ENCODE data around the gene PIM2.
A peak's percentile ranks its signal among the peaks of the same experiment; 100 is the strongest.

Gene PIM2

DNA sequence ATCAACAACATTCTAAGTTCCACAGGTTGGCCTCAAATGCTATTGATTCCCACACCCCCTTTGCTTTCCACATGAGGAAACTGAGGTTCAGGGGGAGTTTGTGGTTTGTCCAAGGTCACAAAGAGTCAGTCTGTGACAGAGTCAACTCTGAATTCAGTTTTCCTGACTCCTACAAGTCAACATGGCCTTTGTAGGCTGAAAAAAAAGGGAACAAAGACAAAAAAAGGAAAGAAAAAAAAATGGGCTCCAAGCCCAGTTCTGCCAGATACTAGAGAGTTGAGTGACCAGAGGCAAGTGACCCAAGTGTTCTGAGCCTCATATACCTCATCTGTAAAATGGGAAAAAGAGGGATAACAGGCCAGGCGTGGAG, 16.5 kb upstream of the PIM2 start:
- DNase-seq = no peak

DNA sequence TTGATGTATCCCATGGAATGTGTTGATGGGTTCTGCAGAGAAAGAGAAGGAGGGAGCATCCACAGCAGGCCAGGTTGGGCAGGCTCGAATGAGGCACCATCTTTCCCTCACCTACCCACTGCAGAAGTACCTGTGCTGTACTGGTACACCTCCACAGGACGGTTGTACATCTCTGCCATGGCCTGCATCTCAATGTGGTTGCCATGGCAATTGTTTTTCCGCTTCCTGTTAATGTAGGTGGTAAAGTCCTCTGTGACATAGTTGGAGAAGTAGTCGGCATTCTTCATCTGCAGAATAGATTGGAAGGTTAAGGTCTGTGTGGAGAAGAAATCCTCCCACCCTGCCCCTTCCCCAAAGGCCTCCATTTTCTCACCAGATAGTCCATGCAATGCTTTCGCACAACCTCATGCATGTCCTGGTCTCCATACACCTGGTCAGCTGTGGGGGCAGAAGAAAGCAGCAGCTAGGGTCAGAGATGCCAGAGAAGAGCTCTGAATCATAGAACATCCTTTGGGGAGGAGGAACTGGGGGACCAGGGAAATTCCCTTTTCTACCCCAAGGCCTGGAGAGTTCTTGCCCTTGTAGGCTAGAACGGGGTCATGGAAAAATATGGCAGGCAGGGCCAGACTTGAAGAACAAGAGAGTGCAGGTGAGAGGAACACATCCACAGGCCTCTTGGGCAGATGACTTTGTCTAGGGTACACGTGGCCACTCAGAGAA, 15.9 kb upstream of the PIM2 start:
- DNase-seq = no peak

DNA sequence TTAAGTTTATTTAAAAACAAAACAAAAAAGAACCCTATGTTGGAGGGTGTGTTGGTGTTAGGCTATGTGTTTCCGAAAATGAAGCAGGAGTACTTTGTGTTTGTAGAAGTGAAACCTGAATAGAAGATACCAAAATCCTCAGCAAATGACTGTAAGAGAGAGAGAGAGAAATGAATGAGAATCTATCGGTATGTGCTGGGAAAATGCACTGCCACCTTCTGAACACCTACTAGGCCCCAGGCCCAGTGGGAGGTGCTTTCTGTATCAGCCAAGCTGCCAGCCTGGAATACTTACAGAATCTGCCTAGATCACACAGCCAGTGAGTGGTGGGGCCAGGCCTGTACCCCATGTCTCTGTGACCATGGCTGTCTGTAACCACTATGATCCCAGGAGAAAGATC, 14.9 kb upstream of the PIM2 start:
- no peak for DNase-seq

DNA sequence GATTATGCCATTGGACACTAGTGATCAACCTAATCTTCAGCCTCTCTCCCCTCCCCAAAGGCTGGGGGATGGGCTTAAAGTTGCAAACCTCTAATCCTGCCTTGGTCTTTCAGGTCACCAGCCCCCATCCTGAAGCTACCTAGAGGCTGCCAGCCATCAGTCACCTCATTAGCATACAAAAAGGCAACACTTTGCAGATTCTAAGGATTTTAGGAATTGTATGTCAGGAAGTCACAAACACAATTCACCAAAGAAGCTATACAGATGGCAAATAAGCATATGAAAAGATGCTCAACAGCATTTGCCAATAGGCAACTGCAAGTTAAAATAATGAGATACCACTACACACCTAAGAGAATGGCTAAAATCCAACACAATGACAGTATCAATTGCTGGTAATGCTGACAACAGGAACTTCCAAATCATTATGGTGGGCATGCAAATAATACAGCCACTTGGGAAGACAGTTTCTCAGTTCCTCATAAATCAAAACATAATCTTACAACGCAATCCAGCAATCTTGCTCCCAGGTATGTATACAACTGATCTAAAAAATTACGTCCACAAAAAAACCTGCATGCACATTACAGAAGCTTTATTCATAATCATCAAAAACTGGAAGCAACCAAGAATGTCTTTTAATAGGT, 9.0 kb upstream of the PIM2 start:
- DNase-seq = no peak

DNA sequence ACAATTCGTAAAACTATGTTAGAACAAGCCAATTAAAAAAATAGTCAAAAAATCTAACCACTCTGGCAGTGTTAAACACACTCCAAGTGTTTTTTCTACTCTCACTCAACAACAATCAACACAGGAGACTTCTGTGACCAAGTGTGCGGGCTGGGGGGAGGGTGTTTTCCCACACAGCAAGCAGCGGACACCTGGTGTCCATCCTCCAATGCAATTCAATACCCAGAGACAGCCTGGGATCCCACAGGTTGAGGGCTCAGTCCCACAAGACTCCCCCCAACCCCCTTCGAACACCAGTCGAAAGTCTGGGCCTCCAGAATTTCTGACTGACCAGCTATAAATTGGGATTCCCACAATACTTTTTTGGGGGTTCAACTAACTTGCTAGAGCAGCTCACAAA, 8.3 kb upstream of the PIM2 start:
- DNase-seq = no peak

DNA sequence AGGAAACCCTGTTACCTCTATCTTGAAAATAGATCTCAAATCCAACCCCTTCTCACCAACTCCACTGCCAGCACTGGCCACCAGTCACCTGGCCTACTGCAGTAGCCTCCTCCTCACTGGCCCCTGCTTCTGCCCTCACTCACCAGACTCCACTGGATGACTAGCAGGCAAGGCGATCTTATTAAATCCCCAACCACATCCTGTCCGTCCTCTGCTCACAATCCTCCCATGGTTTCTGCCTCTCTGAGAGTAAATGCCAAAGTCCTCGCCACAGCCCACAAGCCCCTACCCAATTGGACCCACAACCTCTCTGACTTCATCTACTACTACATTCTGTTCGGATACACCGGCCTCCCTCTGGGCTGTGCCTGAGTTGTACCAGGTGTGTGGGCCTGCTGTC, 5.4 kb upstream of the PIM2 start:
- no peak for DNase-seq

DNA sequence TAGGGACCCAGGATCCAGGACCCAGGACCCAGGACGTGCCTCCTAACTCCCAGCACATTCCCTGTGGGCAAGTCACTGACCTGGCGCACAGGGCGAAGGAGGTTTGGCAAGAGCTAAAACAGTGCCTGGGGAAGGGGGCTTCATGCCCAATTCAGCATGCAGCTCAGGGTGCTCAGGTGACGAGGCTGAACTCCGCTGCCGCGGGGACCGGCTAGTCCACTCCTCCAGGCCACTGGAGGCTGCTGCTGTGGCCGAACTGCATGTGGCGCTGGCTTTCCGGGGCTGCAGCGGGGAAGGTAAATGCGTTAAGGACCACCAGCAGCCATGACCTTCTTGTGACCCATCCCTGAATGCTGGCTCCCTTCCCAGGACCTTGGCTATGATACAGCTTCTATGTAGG, 4.9 kb upstream of the PIM2 start:
- no peak for DNase-seq

DNA sequence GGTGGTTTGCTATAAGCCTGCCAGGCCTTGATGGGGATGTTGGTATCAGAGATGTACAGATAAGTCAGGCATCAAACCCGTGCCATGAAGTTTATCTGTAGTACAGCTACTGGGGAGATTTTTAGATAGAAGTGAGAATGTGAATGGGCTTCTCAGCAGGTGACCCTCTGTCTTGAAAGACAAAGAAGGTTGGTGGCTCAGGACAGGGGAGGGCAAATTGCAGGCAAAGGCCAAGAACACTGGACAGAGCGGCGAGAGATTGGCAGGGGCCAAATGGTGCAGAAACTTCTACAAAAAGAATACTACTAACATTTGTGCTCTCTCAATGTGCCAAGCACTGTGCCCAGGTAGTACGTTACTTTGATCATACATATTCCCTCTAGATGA, 1.9 kb upstream of the PIM2 start:
- DNase-seq = no peak

DNA sequence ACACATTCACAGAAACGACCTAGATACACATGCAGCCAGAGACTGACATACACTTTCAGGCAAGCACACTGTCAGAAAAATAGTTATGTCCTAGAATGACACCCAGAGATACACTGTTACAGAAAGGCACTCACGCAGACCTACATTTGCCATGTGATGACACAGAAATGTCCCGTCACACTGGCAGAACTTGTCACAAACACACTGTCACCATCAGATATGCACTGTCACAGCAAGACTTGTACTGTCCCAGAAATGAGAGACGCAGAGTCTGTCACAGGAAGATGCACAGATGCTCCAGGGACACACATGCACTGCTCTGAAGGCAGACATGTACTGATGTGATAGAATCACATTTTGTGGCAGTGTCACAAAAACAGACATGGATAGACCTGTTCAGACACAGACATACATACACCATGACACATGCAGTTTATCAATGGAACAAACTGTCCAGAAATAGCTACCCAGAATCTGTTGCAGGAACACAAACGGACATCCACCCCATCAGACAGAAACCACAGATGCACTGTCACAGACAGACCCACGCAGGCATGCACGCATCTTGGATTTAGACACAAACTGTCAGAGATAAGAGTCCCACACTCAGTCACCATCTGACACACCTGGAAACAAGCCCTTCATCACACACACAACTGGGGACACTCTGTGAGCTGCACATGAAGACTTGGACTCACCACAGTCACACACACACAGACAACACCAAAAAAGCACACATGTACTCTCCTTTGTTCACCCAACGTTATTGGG, 1.3 kb upstream of the PIM2 start:
- DNase-seq = no peak

DNA sequence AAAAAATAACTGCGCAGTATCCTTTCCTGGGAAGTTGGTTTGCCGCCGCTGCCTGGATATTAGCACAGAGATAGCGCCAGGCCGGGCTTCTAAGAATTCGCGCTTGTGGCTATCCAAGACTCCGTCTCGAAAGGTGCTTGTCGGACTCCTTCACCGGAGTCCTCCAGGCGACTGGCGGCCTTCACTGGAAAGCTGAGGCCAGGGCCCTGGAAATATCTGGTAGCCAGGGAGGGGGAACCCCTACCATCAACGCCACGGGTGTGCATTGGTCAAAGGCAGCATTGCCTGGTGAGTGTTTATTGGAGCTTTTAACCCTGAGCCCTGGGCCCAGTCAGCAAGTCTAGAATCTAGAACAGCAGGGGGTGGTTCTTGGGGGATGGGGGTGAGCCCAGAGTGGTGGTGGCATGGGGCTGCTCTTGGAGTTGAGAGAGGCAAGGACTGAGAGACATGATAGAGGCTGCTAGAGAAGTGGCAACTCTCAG, 577 bp upstream of the PIM2 start:
- DNase-seq = no peak

DNA sequence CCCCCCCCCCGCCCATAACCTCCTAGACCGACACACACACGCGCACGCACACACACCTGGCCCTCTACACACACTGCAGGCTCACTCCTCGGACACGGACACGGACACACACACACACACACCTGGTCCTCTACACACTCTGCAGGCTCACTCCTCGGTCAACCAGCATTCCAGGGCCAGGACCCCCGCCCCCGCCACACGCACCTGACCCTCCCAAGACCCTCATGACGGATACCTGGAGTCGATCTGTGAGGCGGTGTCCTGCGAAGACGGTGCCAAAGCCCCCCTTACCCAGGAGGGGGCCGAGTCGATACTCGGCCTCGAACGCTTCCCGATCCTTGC, 552 bp downstream of the PIM2 start:
- DNase-seq = no peak

DNA sequence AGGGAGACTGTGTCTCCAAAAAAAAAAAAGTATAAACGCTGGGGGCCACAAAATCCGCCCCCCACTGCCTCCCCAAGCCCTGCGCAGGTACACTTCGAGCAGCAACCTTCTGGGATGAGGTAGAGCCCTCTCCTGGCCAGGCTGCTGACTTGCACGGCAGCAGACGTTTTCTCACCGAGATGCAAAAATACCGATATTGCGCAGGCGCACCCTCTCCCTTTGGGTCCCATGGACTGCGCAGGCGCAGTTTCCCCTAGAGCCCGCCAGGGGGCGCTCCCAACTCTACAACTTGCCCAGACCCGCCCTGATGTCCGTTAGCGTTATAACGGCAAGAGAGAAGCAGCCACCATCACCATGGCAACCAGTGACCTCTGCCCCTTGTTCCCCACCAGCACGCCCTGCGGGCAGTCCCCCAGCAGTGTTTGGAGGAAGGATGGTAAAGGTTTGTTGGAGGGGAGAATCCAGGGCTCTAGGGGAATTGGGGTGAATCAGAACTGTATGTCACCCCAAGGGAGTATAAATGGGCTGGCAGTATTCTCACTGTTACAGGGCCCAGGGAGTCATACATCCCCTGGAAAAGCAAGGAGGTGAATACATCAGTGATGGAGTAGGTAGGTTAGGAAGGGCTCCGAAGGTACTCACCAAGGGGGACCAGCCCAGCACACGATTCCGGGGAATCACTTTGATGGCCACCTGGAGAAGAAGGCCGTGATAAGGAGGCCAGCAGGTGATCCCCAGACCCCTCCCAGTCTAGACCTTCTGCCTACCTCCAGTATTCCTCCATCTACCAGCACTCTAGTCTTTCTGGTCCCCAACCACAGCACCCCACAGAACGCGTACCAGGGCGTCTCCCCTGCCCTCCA, 1.5 kb downstream of the PIM2 start:
- DNase-seq = peak; percentile 61

DNA sequence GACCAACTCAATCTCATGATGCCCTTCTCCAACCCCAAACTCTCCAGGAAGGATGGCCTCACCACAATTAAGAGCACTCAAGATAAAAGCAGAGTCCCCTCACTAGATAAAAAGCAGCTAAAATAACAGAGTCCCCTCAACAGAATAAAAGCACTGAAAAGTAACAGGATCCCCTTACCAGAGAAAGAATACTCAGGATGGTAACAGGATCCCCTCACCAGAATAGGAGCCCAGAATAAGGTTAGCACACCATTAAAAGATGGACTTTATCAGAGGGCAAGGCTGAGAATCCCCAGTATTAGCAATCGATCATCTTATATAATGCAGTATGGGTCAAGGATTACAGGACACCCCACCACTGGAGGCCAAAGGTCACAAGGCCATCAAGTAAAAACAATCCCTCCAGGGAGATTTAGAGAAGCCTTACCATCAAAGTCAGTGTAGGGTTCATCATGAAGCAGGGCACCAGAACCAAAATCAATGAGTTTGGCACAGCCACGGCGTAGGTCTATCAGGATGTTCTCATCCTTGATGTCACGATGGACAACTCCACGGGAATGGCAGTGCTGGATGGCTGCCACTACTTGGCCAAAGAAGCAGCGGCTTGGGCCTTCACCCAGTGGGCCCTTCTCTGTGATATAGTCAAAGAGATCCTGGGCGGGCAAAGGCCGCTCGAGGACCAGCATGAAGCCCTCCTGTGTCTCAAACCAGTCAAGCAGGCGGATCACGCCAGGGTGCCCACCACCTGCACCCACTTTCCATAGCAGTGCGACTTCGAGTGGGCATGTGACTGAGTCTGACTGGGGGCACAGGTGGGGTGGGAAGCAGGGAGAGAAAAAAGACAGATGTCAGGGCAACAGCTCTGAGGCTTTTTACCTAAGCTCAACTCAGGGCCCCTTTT, 4.0 kb downstream of the PIM2 start:
- no peak for DNase-seq

DNA sequence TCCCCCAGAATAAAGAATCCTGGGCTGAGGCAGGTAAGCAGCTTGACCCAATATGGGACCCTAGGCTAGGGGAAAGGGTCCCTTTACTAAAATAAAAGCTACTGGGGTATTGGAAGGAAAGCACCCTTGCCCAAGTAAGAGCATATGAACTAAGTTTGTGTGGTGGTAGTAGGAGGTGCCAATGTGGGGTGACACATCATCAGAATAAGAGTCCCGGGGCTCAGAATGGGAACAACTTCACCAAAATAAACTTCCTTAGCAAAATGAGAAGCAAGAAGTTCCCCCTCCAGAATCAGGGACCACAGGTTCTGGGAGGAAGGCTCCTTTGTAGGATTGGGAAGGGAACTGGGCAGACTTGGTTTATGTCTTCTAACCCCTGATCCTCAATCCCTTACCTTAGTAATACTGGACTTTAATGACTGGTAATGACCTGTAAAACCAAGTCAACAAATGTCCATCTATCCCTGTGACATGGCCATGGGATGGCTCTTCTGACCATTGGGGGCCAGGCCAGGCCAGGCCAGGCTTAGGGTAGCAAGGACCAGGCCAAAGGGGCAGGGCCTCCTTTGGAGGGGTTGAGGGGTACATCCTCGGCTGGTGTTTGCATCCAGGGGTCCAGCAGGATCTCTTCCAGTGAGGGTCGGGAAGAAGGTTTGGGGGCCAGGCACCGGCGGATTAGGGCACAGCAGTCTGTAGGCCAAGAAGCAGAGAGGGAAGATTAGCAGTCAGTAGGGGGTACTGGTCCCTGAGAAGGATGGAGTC, 5.0 kb downstream of the PIM2 start:
- DNase-seq = no peak

DNA sequence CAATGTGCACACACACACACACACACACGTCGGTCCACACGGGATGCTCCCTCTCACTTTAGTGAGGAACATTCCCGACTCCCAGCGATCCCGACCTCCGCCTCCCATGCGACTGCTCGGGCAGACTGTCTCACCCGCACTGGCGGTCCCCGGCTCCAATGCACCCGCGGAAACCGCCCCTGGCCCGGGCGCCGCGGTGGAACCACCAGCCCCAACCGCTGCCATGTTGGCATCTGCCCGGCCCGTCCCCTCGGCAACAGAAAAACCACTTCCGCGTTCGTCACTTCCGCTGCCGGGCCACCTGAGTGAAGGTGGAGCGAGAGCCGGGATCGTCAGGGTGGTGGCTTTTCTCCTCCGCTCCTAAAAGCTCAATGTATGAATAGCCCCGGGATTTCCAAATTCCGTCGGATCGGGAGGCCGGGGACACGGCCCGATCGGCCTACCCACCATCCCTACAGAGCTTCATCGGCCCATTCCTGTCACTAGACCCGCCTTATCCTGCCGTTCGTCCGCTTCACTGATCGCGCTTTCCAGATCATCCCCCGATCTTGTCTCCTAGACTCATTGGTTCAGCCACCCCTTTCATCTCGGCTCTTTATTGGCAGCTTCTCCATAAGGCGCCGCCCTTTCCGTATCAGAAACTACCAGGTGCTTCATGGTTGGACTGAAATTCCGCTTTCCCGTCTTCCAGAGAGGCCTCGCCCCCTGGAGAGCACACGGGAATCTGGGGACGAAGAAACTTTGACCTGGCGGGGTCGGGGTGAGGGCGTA, 7.2 kb downstream of the PIM2 start, which contains the start of gene SLC35A2:
SLC35A2 (minus strand) TSS at position 235 of the 771 bp plus-strand sequence; CDS start at position 225, 10 bp downstream.
- DNase-seq = peak; percentile 65

DNA sequence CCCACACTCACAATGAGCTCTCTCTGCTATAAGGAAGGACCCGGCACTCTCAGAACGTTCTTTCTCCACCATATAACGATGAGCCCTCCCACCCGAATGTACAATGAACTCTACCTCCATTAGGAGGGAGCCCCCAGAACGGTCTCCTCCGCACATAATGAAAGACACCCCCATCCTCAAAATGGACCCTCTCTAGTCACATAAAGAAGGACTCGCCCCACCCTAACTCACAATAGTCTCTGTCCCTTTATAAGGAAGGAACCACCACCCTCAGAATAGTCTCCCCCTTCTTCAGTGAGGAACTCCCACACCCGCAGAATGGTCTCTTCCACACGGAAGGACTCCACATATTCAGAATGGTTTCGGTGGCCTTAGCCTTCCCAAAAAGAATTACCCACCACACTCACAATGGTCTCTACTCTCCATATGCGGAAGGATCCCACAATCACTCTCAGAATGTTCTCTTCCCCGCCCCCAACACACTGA, 7.9 kb downstream of the PIM2 start:
- no peak for DNase-seq

DNA sequence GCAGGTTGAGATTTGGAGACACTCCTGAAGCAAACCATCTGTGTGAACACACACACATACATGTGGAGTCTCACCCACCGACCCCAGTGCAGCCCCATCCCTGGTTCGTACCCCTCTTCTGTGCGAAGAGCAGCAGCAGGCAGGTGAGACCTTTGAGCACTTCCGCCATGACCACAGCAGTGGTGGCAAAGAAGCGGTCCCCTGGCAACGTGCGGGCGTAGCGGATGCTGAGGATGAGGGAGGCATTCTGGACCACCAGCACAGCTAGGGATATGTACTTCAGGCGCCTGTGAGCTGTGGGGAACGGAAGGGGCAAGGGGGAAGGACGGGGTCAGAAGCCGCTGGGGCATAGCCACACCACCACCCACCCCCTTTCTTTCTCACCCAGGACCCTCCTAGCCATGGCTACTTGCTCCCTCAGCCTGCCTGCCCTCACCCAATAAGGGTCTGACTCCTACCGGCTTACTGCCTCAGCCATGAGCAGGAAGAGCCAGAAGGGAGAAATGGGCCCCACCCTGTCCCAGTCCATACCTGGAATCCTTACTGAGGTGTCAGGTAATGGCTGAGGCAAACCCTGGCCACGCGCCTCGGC, 9.0 kb downstream of the PIM2 start:
- no peak for DNase-seq

DNA sequence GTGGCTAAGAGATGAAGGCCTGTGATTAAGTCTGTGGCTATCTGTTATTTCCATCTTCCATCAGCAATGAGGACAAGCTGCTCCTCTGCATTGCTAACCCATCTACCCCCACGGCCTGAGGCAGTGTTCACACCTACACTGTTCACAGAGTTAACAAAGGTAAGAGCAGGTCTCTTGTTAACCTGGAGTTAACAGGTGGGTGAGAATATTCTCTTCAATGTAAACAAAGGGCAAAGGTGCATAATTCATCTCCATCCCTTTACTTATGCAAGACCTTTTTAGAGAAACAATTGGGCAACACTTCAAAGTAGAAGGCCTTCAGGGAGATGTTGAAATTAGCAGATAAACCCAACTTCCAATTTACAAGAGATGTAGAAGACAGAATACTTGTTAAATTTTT, 10.2 kb downstream of the PIM2 start:
- no peak for DNase-seq

DNA sequence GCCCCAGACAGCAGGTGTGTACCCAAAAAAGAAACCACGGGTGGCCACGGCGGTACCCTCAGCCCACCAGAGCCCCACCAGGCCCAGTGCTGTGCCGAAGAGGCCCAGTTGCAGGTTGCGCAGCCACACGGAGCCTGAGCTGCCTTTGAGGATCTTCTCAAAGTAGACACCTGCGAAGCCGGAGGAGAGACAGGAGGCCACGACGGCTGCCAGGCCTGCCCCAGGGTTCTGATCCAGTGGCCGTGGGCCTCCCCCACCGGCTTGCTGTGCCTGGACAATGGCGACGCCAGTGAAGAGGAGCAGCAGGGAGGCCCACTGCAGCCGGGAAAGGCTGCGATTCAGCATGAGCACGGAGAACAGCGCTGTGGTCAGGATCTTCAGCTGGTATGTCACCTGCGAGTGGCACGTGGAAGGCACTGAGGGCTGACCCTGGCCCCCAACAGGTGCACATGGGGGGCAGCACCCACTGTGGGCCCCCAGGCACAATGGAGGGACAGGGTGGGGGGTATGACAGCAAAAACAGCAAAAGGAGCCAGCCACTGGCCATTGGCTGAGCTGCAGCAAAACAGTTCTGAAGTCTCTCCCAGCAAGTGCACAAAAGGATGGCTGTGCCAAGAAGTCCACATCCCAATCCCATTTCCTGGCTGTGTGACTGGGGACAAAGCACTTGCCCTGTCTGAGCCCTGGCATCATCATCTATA, 13.6 kb downstream of the PIM2 start:
- DNase-seq = no peak
